ENCODE results near the gene ANKRD62.

ANKRD62 gene

DNA sequence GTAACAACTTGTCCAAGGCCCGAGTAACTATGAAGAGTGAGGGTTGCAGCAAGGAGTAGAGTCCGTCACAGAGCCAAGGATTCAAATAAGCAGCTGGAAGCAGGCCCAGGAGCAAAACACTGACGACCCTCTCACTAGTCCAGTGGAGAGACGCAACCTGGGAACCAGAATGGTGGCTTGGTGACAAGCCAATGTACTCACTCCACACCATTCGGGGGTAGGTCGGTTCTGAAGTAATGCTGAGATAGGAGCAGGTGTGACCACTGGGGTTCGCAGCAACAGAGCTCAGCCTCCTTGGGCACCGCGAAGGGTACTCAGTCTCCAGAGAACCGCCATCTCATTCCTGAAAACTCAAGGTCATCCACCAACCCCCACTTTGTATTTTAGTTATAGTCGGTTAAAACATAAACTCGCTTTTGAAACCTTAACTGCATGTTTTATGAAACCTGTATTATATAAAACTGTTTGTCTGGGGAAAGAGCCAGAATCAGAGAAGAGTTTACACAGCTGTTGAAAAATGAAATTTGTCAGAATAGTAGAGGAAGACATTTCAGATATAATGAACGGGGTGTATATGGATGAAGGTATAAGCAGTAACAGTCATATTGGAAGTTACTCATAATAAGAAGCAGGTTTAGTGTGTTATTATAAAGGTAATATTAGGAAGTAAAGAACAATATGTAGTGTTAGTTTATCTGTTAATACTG is 8.6 kb downstream of the ANKRD62 start:
- Histone ChIP-seq H3K4me1 (ENCODE audit: insufficient read depth, low read length, severe bottlenecking) (no peaks in the 10 kb centered on the region), H4K20me1 (ENCODE audit: insufficient read depth, low read length) (no peaks in the 10 kb centered on the region), H3K9me3 (ENCODE audit: low read length) (no peaks in the 10 kb centered on the region), H3K9ac (ENCODE audit: low read length) (no peak overlapping the region), H3K9me2 (ENCODE audit: low read depth, low read length) (no peaks in the 10 kb centered on the region), H3K27ac (ENCODE audit: low read depth, low read length, poor library complexity, severe bottlenecking) (no peak overlapping the region), H2AFZ (ENCODE audit: low read length) (no peak overlapping the region), H3F3A (ENCODE audit: insufficient read depth, low read length) (no peaks in the 10 kb centered on the region), H3K27me3 (ENCODE audit: insufficient read depth, low read length) (no peaks in the 10 kb centered on the region), H3K4me2 (ENCODE audit: low read length) (no peak overlapping the region), H3K79me2 (ENCODE audit: insufficient read depth, low read length) (no peaks in the 10 kb centered on the region), H3K36me3 (ENCODE audit: insufficient read depth, low read length) (no peaks in the 10 kb centered on the region), H3K4me3 (ENCODE audit: low read depth, low read length, poor library complexity, severe bottlenecking) (no peak overlapping the region)
- no peak for TF ChIP-seq EZH2 (IDR thresholded peaks at IDR 0.05; ENCODE audit: borderline replicate concordance, low read length)
- TF ChIP-seq CTCF (IDR thresholded peaks at IDR 0.05; ENCODE audit: low read length): no peak

GRCh38 chr18:12106471-12106870 is 12.8 kb downstream of the ANKRD62 start:
- Histone ChIP-seq H3K36me3 (ENCODE audit: insufficient read depth, low read length) (no peaks in the 10 kb centered on the region), H3K79me2 (ENCODE audit: insufficient read depth, low read length) (no peaks in the 10 kb centered on the region), H3K4me2 (ENCODE audit: low read length) (no peak overlapping the region), H2AFZ (ENCODE audit: low read length) (no peak overlapping the region), H3F3A (ENCODE audit: insufficient read depth, low read length) (no peaks in the 10 kb centered on the region), H4K20me1 (ENCODE audit: insufficient read depth, low read length) (no peaks in the 10 kb centered on the region), H3K4me3 (ENCODE audit: low read depth, low read length, poor library complexity, severe bottlenecking) (no peak overlapping the region), H3K9ac (ENCODE audit: low read length) (no peak overlapping the region), H3K27ac (ENCODE audit: low read depth, low read length, poor library complexity, severe bottlenecking) (no peak overlapping the region), H3K27me3 (ENCODE audit: insufficient read depth, low read length) (no peaks in the 10 kb centered on the region), H3K4me1 (ENCODE audit: insufficient read depth, low read length, severe bottlenecking) (no peaks in the 10 kb centered on the region), H3K9me2 (ENCODE audit: low read depth, low read length) (no peaks in the 10 kb centered on the region), H3K9me3 (ENCODE audit: low read length) (no peaks in the 10 kb centered on the region)
- TF ChIP-seq CTCF (IDR thresholded peaks at IDR 0.05; ENCODE audit: low read length): no peak
- no peak for TF ChIP-seq EZH2 (IDR thresholded peaks at IDR 0.05; ENCODE audit: borderline replicate concordance, low read length)

- Histone ChIP-seq H3K4me1 (ENCODE audit: insufficient read depth, low read length, severe bottlenecking) (no peaks in the 10 kb centered on the region), H3K27ac (ENCODE audit: low read depth, low read length, poor library complexity, severe bottlenecking) (no peak overlapping the region)
- TF ChIP-seq EZH2 (IDR thresholded peaks at IDR 0.05; ENCODE audit: borderline replicate concordance, low read length) (no peak), CTCF (IDR thresholded peaks at IDR 0.05; ENCODE audit: low read length) (no peak)
Measured at GRCh38 chr18:12109836-12110235, 16.2 kb downstream of the ANKRD62 start.

More at GRCh38 chr18:12109836-12110235, 16.2 kb downstream of the ANKRD62 start:
- Histone ChIP-seq H3K36me3 (ENCODE audit: insufficient read depth, low read length) (no peaks in the 10 kb centered on the region), H4K20me1 (ENCODE audit: insufficient read depth, low read length) (no peaks in the 10 kb centered on the region), H3F3A (ENCODE audit: insufficient read depth, low read length) (no peaks in the 10 kb centered on the region), H3K4me3 (ENCODE audit: low read depth, low read length, poor library complexity, severe bottlenecking) (no peak overlapping the region), H3K27me3 (ENCODE audit: insufficient read depth, low read length) (no peaks in the 10 kb centered on the region; the same call in 1 of the 2 replicates), H3K9me3 (ENCODE audit: low read length) (no peaks in the 10 kb centered on the region), H3K9me2 (ENCODE audit: low read depth, low read length) (no peaks in the 10 kb centered on the region), H3K79me2 (ENCODE audit: insufficient read depth, low read length) (no peaks in the 10 kb centered on the region), H3K9ac (ENCODE audit: low read length) (no peak overlapping the region), H3K4me2 (ENCODE audit: low read length) (no peak overlapping the region), H2AFZ (ENCODE audit: low read length) (no peak overlapping the region)
